ENCODE results near the gene GPATCH3.

Gene GPATCH3

GRCh38 chr1:26858160-26858559 is 42.1 kb downstream of the GPATCH3 start:
- no peak for TF ChIP-seq CTCF (IDR thresholded peaks at IDR 0.05; ENCODE audit: low read depth, low read length, missing control alignments)
- H3K4me3 ChIP-seq (ENCODE audit: low read depth, low read length), result no peak overlapping the region
- DNase-seq (ENCODE audit: low read depth), result no peak

GRCh38 chr1:26857473-26858060 is 42.7 kb downstream of the GPATCH3 start:
- no peak overlapping the region for H3K4me3 ChIP-seq (ENCODE audit: low read depth, low read length)
- TF ChIP-seq CTCF (IDR thresholded peaks at IDR 0.05; ENCODE audit: low read depth, low read length, missing control alignments), result no peak
- no peak for DNase-seq (ENCODE audit: low read depth)

- DNase-seq (ENCODE audit: low read depth), result no peak
- TF ChIP-seq CTCF (IDR thresholded peaks at IDR 0.05; ENCODE audit: low read depth, low read length, missing control alignments), result no peak
- no peak overlapping the region for H3K4me3 ChIP-seq (ENCODE audit: low read depth, low read length)
Observed at GRCh38 chr1:26856604-26857469, 43.4 kb downstream of the GPATCH3 start.

- DNase-seq (ENCODE audit: low read depth), result no peak
- no peak overlapping the region for H3K4me3 ChIP-seq (ENCODE audit: low read depth, low read length)
- no peak for TF ChIP-seq CTCF (IDR thresholded peaks at IDR 0.05; ENCODE audit: low read depth, low read length, missing control alignments)
Observed at GRCh38 chr1:26856181-26856580, 44.1 kb downstream of the GPATCH3 start.

- DNase-seq (ENCODE audit: low read depth), result no peak
- TF ChIP-seq CTCF (IDR thresholded peaks at IDR 0.05; ENCODE audit: low read depth, low read length, missing control alignments), result no peak
- no peak overlapping the region for H3K4me3 ChIP-seq (ENCODE audit: low read depth, low read length)
Observed at GRCh38 chr1:26855636-26856035, 44.6 kb downstream of the GPATCH3 start.

GRCh38 chr1:26854906-26855305 is 45.4 kb downstream of the GPATCH3 start:
- no peak for DNase-seq (ENCODE audit: low read depth)
- TF ChIP-seq CTCF (IDR thresholded peaks at IDR 0.05; ENCODE audit: low read depth, low read length, missing control alignments), result no peak

More at GRCh38 chr1:26854906-26855305, 45.4 kb downstream of the GPATCH3 start:
- no peak overlapping the region for H3K4me3 ChIP-seq (ENCODE audit: low read depth, low read length)

Measured in GM12864 (cell line).